ENCODE results near the gene PFN1.

DNA sequence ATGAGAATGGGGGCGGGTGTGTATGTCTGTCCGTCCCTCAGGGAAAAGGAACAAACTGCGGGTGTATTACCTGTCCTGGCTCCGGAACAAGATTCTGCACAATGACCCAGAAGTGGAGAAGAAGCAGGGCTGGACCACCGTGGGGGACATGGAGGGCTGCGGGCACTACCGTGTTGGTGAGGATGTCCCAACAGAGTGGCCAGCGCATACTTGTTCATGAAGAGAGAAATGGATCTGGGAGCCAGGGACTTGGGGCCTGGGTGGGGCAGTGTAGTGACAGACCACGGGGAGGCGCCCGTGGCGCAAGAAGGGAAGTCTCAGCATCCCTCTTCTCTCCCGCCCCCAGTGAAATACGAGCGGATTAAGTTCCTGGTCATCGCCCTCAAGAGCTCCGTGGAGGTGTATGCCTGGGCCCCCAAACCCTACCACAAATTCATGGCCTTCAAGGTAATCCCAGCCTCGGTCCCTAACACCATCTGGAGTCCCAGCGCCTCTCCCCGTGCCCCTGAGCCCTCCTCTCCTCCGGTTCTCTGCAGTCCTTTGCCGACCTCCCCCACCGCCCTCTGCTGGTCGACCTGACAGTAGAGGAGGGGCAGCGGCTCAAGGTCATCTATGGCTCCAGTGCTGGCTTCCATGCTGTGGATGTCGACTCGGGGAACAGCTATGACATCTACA lies 52.5 kb downstream of the PFN1 start:
- TF ChIP-seq, protein P1, sequence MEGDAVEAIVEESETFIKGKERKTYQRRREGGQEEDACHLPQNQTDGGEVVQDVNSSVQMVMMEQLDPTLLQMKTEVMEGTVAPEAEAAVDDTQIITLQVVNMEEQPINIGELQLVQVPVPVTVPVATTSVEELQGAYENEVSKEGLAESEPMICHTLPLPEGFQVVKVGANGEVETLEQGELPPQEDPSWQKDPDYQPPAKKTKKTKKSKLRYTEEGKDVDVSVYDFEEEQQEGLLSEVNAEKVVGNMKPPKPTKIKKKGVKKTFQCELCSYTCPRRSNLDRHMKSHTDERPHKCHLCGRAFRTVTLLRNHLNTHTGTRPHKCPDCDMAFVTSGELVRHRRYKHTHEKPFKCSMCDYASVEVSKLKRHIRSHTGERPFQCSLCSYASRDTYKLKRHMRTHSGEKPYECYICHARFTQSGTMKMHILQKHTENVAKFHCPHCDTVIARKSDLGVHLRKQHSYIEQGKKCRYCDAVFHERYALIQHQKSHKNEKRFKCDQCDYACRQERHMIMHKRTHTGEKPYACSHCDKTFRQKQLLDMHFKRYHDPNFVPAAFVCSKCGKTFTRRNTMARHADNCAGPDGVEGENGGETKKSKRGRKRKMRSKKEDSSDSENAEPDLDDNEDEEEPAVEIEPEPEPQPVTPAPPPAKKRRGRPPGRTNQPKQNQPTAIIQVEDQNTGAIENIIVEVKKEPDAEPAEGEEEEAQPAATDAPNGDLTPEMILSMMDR (IDR thresholded peaks at IDR 0.05; ENCODE audit: insufficient read depth, low read length), result no peak
- TF ChIP-seq POLR2AphosphoS5 (IDR thresholded peaks at IDR 0.05; ENCODE audit: low read depth), result no peak
